Measurements from ENCODE around the gene CTPS2.

CTPS2 gene

GRCh38 chrX:16544969-16545368 lies 167.5 kb downstream of the CTPS2 start:
- DNase-seq = no peak

All from activated naive CD4-positive, alpha-beta T cell treated with anti-CD3 and anti-CD28 coated beads, Interleukin-2, amount 50 U/mL, for 16 hours (primary cell).